Thyroid gland (tissue), 4 donors: ENCODE data around the gene PDGFC. TPM values are rescaled to one million over a fixed set of nuclear protein-coding genes. Genes with fewer than 3 reads are reported as not detected.

Experiments
- DNase-seq, 2 donors: peaks; one replicate each; pipeline ENCODE4 v3.0.0-alpha.2; 2019
- H3K27ac ChIP-seq, 3 donors: fragments of 200-600 bp; sonication (generic); 1 replicate in 2 of 3; 2 replicates in 1 of 3; pipeline ENCODE4 v1.5.1; 2016 to 2019; ENCODE audit warnings: mild to moderate bottlenecking in 1 of 3, moderate library complexity in 1 of 3
- H3K27me3 ChIP-seq: fragments of 200-600 bp; sonication (generic); one replicate; pipeline ENCODE4 v1.5.1; 2019
- H3K36me3 ChIP-seq, 2 donors: fragments of 200-600 bp; sonication (generic); one replicate each; pipeline ENCODE4 v1.5.1; 2016 to 2019
- H3K4me1 ChIP-seq, 2 donors: fragments of 200-600 bp; sonication (generic); one replicate each; pipeline ENCODE4 v1.5.1; 2017 to 2019
- H3K4me3 ChIP-seq, 3 donors: fragments of 200-600 bp; sonication (generic); replicated peaks in 1 of 3; 1 replicate in 2 of 3; 2 replicates in 1 of 3; pipeline ENCODE4 v1.5.1; 2016; ENCODE audit warnings: mild to moderate bottlenecking in 1 of 3
- H3K9me3 ChIP-seq: fragments of 200-600 bp; sonication (generic); one replicate; pipeline ENCODE4 v1.5.1; 2017
- CTCF ChIP-seq, 6 experiments: fragments of 200-600 bp in 3 of 6; fragments of 450-650 bp in 3 of 6; sonication (generic) in 3 of 6; IDR thresholded peaks; one replicate each; pipeline ENCODE4 v1.5.1; 2016 to 2019; ENCODE audit warnings: antibody characterized with exemption in 6 of 6, mild to moderate bottlenecking in 2 of 6, inconsistent platforms in 1 of 6, moderate library complexity in 1 of 6
- POLR2A ChIP-seq, 2 donors: fragments of 450-650 bp; IDR thresholded peaks; one replicate each; pipeline ENCODE4 v1.6.1; 2017; ENCODE audit warnings: antibody characterized with exemption in 2 of 2, mild to moderate bottlenecking in 2 of 2, moderate library complexity in 1 of 2
- WGBS, 2 donors: methylation state at CpG; one replicate each; pipeline ENCODE4 v1.1.5; 2017; 5-methylcytosine and 5-hydroxymethylcytosine counted together
- intact Hi-C: fragments of 100-400 bp; cut with DNase I; formaldehyde crosslinking; loops from one replicate; pipeline ENCODE4 v1.15.1; 2023
- total RNA-seq, 4 donors: library from RNA; depleted of rRNA; stranded (reverse); fragments of >200 nt; gene quantifications; one replicate each; pipeline ENCODE4 v1.2.3, GENCODE V29; 2016

The PDGFC gene
- 10 to 100 TPM; 28.9 to 34.6 (median 29.9) TPM for total RNA-seq

GRCh38 chr4:156971676-156972378 lies at the start of gene PDGFC:
TSS of gene PDGFC (minus strand) at chr4:156971799. CDS start at chr4:156970903, 896 bp downstream.
- Histone ChIP-seq H3K4me1 (peaks cover 23 to 28% of the 10 kb centered on the region in 2 donors), H3K27me3 (no peaks in the 10 kb centered on the region), H3K4me3 (peak within 1 kb of the TSS; percentile 47 to 58 (median 54)), H3K36me3 (no peaks in the 10 kb centered on the region), H3K9me3 (no peaks in the 10 kb centered on the region), H3K27ac (peak within 1 kb of the TSS; percentile 85 to 95 (median 90))
- intact Hi-C loops, result loop anchor here (10.0 kb wide), 1 partner anchor 73 kb away; no protein-coding TSS in a partner anchor
- peak in 1 of 2 donors; percentile 82 for TF ChIP-seq POLR2A (IDR thresholded peaks at IDR 0.05)
- TF ChIP-seq CTCF (IDR thresholded peaks at IDR 0.05), result peak; percentile 20 to 58 (median 46)
- 0 to 7% methylated on average over 5 to 17 of the region's 60 CpGs for whole genome bisulfite sequencing, 2 donors
- peak; percentile 84 to 89 for DNase-seq

GRCh38 chr4:157020882-157021281 lies 49.3 kb upstream of the PDGFC start:
- H3K36me3 ChIP-seq, result no peaks in the 10 kb centered on the region
- no peaks in the 10 kb centered on the region for H3K9me3 ChIP-seq
- H3K4me3 ChIP-seq, result no peak overlapping the region
- no peak for TF ChIP-seq POLR2A (IDR thresholded peaks at IDR 0.05)
- 81 to 100% methylated on average over 1 of the region's 1 CpG for WGBS, 2 donors
- H3K4me1 ChIP-seq, result no peaks in the 10 kb centered on the region
- H3K27ac ChIP-seq, result no peak overlapping the region
- DNase-seq, result no peak
- no peaks in the 10 kb centered on the region for H3K27me3 ChIP-seq
- intact Hi-C loops, result no loop called here

- Histone ChIP-seq H3K4me1 (no peaks in the 10 kb centered on the region), H3K27ac (no peak overlapping the region), H3K27me3 (no peaks in the 10 kb centered on the region), H3K4me3 (no peak overlapping the region), H3K9me3 (no peaks in the 10 kb centered on the region), H3K36me3 (no peaks in the 10 kb centered on the region)
- intact Hi-C loops, result no loop called here
- WGBS, 2 donors, result 89 to 92% methylated on average over 3 of the region's 3 CpGs
- TF ChIP-seq POLR2A (IDR thresholded peaks at IDR 0.05) (no peak), CTCF (IDR thresholded peaks at IDR 0.05) (no peak)
- no peak for DNase-seq
Observed at GRCh38 chr4:157018920-157019490, 47.4 kb upstream of the PDGFC start.

GRCh38 chr4:157014621-157015591 lies 43.3 kb upstream of the PDGFC start:
- H3K4me1 ChIP-seq, result no peaks in the 10 kb centered on the region
- no peaks in the 10 kb centered on the region for H3K36me3 ChIP-seq
- H3K27me3 ChIP-seq, result no peaks in the 10 kb centered on the region
- no peak overlapping the region for H3K27ac ChIP-seq
- intact Hi-C loops, result no loop called here
- no peak for TF ChIP-seq CTCF (IDR thresholded peaks at IDR 0.05)
- TF ChIP-seq POLR2A (IDR thresholded peaks at IDR 0.05), result no peak
- no peak for DNase-seq
- H3K9me3 ChIP-seq, result no peaks in the 10 kb centered on the region
- no peak overlapping the region for H3K4me3 ChIP-seq
- WGBS, 2 donors, result 81 to 85% methylated on average over 13 of the region's 13 CpGs

- Histone ChIP-seq H3K4me1 (no peaks in the 10 kb centered on the region), H3K27me3 (no peaks in the 10 kb centered on the region), H3K36me3 (no peaks in the 10 kb centered on the region), H3K27ac (no peak overlapping the region), H3K4me3 (no peak overlapping the region), H3K9me3 (no peaks in the 10 kb centered on the region)
- DNase-seq, result no peak
- intact Hi-C loops, result no loop called here
- 83 to 89% methylated on average over 4 of the region's 4 CpGs for whole genome bisulfite sequencing, 2 donors
- TF ChIP-seq CTCF (IDR thresholded peaks at IDR 0.05) (no peak), POLR2A (IDR thresholded peaks at IDR 0.05) (no peak)
Observed at GRCh38 chr4:157013656-157014055, 42.1 kb upstream of the PDGFC start.
